Stimulated activated effector memory CD8-positive, alpha-beta T cell treated with anti-CD3 and anti-CD28 coated beads, Interleukin-12 subunit alpha, Interleukin-12 subunit beta, amount 100 ng/mL, for 72 hours (primary cell): ENCODE data around the gene RGS19.

Experiments
- ATAC-seq: fragments of 150-1000 bp; cut with Tn5 transposase; 2 replicates; pipeline ENCODE4 v1.10.0; 2021
- DNase-seq, 2 donors: peaks; one replicate each; pipeline ENCODE4 v3.0.0; 2021 to 2022; ENCODE audit warnings: low spot score in 2 of 2
- H3K27ac Mint-ChIP-seq: one replicate; pipeline ENCODE4 v1.8.0; 2022; ENCODE audit warnings: mild to moderate bottlenecking, mixed read lengths
- H3K36me3 Mint-ChIP-seq: one replicate; pipeline ENCODE4 v1.8.0; 2022; ENCODE audit warnings: mild to moderate bottlenecking, mixed read lengths
- H3K4me1 Mint-ChIP-seq: one replicate; pipeline ENCODE4 v1.8.0; 2022; ENCODE audit warnings: mixed read lengths
- H3K4me3 Mint-ChIP-seq: one replicate; pipeline ENCODE4 v1.8.0; 2022; ENCODE audit warnings: mild to moderate bottlenecking, mixed read lengths
- H3K9me3 Mint-ChIP-seq: one replicate; pipeline ENCODE4 v1.8.0; 2022; ENCODE audit warnings: mixed read lengths

RGS19 gene

DNA sequence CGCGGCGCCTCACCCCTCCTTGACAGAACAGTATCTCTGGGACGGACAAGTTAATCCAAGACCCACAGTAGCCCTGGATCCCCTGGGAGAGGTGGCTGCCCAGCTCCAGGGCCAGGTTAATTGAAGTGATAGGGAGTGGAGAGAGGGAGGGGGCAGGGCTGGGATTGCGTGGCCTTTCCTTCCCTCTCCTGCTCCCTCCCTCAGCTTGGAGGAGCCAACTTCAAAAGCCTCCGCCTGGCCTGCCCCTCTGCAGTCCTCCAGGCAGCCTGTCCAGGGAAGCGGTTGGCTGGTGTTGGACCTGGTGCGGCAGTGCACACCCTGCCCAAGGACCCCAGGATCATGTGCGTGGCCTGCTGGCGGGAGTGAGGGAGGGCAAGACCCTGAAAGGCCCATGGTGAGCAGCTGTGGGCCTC, 43.4 kb downstream of the RGS19 start, which contains the start of gene C20orf204:
Gene C20orf204, plus strand, starts transcription at position 250 of the 413 bp plus-strand sequence. Its CDS starts 142 bp downstream, at position 392.
- Mint-ChIP-seq H3K4me3 (peak within 1 kb of the TSS; percentile 67), H3K9me3 (no peaks in the 10 kb centered on the region), H3K4me1 (peaks cover 48% of the 10 kb centered on the region), H3K27ac (peak within 1 kb of the TSS; percentile 94), H3K36me3 (peaks cover 45% of the 10 kb centered on the region)
- ATAC-seq = no peak
- no peak for DNase-seq

DNA sequence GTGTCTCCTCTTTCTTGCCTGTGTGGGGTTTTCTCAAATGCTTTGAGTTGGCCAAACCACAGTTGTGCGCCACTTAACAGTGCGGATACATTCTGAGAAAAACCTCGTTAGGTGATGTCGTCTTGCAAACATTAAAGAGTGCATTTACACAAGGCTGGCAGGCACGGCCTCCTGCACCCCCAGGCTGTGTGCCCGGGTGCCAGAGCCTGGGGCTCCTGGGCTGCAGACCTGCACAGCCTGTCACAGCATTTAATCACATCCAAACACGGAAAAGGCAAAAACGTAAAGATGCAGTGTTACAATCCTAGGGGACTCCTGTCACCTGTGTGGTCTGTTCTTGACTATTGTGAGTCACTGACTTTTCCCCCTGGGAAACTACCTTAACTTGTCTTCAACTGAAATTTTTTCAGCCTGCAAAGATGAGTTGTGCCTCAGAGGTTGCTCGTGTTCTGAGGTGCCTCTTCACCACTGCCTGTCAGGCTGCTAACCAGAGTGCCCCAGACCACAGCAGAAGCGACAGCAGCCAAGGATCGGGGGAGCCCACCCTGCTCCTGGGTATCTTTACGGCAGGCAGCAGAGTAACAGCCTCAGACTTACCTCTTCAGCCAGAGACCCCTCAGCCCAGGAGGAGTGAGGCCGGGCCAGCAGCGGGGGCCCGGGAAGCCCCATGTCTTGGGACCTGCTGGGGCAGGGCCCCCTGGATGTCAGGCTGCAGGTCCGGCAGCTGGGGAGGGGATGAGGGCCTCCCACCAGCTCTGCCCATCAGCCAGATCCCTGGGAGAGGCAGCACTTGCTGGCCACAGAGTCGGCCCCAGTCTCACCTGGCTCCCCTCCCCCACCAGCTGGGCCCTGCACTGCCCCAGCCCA, 44.0 kb downstream of the RGS19 start:
- DNase-seq = peak in 1 of 2 donors; percentile 85
- peaks cover 52% of the 10 kb centered on the region for H3K36me3 Mint-ChIP-seq
- H3K9me3 Mint-ChIP-seq = no peaks in the 10 kb centered on the region
- H3K4me1 Mint-ChIP-seq = peaks cover 48% of the 10 kb centered on the region
- peak overlapping the region; percentile 67 for H3K4me3 Mint-ChIP-seq
- ATAC-seq = peak; percentile 73
- peak overlapping the region; percentile 94 for H3K27ac Mint-ChIP-seq

DNA sequence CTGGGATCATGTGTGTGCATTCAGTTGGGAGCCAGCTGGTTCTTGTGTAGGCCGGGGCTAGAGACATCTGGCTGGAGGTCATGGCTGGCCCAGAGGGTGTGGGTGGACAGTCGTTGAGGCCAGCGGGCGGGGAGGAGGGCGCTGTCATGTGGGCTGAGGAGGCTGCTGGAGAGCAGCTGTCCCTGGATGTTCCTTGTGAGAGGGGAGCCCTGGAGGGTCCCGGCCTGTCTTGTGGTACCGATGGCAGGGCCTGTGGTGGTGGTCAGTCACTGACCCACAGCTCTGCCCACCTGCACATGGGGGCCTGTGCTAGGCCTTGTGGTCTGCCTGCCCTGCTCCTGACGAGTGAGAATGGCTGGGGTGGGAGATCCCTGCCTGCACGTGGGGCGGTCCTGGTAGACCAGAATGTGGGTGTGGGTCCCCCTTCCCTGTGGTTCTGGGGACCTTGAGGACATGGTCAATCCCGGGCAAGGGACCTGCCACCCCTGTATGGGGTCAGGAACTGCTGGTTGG, 45.3 kb downstream of the RGS19 start:
- no peak for ATAC-seq
- peaks cover 48% of the 10 kb centered on the region for H3K4me1 Mint-ChIP-seq
- peak overlapping the region; percentile 94 for H3K27ac Mint-ChIP-seq

DNA sequence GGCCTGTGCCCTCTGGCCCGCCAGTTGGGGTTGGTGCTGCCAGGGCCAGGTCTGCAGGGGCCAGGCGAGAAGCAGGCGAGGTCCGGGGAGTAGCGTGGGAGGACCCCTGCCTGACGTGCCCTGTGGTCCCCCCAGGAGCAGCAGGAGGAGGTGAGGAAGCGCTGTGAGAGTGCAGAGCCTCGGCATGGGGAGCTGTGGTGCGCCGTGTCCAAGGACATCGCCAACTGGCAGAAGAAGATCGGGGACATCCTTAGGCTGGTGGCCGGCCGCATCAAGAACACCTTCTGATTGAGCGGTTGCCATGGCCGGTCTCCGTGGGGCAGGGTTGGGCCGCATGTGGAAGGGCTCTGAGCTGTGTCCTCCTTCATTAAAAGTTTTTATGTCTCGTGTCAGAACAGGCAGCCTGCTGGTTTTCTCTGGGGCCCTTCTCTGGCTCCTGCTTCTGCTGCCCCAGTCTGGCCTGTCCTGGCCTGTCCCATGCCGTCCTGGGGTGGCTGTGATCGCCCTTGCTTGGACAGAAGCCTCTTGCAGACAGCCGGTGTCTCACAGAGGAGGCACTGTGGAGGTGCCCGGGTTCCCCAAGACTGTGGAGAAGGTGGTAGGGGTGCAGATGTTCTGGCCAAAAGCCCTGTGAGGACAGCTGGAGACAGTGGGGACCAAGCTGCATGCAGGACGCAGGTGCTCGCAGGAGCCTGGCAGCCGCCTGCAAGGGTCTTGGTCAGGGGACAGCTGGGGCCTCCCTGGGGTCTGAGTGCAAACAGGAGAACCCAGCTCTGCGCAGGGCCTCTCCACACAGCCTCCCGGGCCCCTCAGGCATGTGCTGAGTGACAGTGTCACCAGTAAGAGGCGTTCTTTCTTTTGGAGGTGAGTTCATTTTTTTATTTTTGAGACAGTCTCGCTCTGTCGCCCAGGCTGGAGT, 46.4 kb downstream of the RGS19 start:
- Mint-ChIP-seq H3K27ac (peak overlapping the region; percentile 94), H3K4me3 (no peak overlapping the region), H3K36me3 (peaks cover 75% of the 10 kb centered on the region), H3K4me1 (peaks cover 48% of the 10 kb centered on the region), H3K9me3 (no peaks in the 10 kb centered on the region)
- DNase-seq (no peak), ATAC-seq (no peak)

More for the DNA sequence above, 45.3 kb downstream of the RGS19 start:
- no peak for DNase-seq
- H3K36me3 Mint-ChIP-seq = peaks cover 64% of the 10 kb centered on the region
- H3K9me3 Mint-ChIP-seq = no peaks in the 10 kb centered on the region
- peak overlapping the region; percentile 67 for H3K4me3 Mint-ChIP-seq

DNA sequence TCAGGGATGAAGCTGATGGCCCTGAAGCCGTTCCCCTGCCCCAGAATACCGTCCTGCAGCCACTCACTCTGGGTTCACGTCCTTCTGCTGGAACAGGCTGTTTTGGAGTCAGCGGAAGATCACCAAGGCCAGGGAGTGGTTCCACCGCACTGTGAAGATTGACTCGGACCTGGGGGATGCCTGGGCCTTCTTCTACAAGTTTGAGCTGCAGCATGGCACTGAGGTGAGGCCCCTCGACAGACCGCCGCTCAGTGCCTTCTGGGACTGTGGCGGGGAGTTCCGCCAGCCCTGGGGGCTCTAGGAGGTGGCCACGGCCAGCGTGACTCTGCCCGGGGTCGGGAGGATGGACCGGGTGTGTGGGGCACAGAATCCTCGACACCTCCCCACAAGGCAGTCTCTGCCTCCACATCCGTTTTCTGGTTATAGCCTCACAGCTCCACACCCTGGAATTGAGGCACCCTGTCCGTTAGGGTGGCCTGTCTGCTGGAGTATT, 47.5 kb downstream of the RGS19 start:
- H3K27ac Mint-ChIP-seq = no peak overlapping the region
- ATAC-seq (no peak), DNase-seq (no peak)

DNA sequence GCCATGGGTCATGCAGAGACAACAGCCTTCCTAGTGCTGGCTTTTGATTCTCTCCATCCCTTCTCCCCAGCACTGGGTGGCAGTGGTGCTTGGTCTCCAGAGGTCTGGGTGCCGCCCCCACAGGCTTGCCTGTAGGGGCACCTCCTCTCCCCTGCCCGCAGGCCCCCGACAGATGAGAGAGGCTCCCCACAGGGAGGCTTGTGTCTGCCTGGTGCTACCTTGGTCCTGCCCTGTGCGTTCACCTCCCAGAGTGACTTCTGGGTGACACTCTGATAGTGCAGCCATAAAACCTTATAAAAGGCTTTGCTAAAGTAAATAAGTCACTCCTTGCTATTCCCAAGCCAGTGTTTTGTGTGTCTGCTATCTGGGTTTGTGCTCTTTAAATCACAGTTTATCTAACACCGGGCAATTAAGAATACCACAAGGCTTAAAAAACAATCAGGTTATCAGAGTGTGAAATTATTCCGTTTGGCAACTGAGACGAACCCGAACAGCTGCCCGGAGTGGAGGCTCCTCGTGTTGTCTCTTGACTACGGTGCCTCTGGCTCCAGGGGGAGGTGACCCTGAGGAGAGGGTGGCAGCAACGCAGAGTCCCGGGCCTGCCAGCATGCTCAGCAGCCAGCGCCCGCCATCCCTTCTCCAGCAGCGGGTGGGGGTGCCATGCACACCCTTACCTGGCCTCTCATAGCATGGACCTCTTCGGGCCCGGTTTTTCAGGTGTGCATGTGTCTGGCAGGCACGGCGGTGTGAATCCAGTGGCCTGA, 48.8 kb downstream of the RGS19 start:
- Mint-ChIP-seq H3K4me1 (peaks cover 27% of the 10 kb centered on the region), H3K4me3 (no peak overlapping the region), H3K27ac (peak overlapping the region; percentile 56), H3K36me3 (peaks cover 94% of the 10 kb centered on the region), H3K9me3 (no peaks in the 10 kb centered on the region)
- no peak for DNase-seq
- no peak for ATAC-seq

More for the DNA sequence above, 47.5 kb downstream of the RGS19 start:
- Mint-ChIP-seq H3K4me1 (peaks cover 39% of the 10 kb centered on the region), H3K9me3 (no peaks in the 10 kb centered on the region), H3K36me3 (peaks cover 81% of the 10 kb centered on the region), H3K4me3 (no peak overlapping the region)

DNA sequence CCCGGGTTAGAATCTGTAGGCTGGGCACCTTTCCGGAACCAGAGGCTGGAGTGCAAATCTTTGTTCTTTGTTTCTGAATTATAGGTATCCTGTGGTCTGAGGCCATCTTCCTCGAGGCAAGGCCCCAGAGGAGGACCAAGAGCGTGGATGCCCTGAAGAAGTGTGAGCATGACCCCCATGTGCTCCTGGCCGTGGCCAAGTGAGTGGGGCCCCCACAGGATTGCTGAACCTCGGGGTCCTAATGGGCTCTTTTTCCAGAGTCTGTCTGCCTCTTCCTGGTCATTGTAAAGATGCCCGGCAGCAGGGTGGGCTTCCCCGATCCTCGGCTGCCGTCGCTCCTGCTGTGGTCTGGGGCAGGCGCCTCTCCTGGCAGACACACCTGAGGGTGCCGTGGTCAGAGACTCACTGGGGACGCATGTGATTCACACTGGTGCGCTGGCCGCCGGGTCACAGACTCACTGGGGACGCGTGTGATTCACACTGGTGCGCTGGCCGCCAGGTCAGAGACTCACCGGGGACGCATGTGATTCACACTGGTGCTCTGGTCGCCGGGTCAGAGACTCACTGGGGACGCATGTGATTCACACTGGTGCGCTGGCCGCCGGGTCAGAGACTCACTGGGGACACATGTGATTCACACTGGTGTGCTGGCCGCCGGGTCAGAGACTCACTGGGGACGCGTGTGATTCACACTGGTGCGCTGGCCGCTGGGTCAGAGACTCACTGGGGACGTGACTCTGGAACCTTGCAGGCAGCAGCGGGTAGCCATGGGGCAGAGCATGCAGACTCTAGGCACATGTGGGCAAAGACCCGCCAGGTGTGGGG, 49.8 kb downstream of the RGS19 start:
- Mint-ChIP-seq H3K9me3 (no peaks in the 10 kb centered on the region), H3K36me3 (peaks cover 96% of the 10 kb centered on the region), H3K4me1 (peaks cover 16% of the 10 kb centered on the region), H3K4me3 (no peak overlapping the region), H3K27ac (peak overlapping the region; percentile 56)
- no peak for DNase-seq
- ATAC-seq = no peak

DNA sequence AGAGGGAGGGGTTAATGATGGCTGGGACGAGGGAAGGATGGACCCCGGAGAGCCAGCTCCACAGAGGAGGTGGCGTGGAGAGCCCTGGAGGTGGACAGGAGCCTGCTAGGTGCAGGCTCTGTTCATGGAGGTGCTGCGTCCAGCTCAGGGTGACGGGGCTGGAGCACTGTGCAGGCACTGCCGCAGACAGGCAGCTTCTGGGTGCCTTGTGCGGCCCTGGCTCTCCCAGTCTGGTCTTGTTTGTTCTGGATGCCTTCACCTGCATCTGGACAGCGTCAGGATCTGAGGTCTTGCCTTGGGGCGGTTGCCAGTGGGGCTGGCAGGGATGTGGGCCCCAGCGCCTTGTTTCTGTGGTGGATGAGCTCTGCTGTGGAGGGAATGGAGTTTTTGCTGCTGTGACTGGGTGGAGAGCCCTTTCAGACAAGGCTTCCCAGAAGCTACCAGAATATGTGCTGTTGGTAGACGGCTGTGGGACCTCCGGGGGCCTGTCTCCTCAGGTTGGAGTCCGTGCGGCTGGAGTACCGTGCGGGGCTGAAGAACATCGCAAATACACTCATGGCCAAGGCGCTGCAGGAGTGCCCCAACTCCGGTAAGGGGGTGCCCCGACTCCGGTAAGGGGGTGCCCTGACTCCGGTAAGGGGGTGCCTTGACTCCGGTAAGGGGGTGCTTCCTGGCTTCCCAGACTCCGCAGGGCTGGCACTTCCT, 51.2 kb downstream of the RGS19 start:
- no peak for ATAC-seq
- DNase-seq = no peak
- H3K27ac Mint-ChIP-seq = peak overlapping the region; percentile 77
- H3K4me1 Mint-ChIP-seq = peaks cover 6% of the 10 kb centered on the region
- H3K9me3 Mint-ChIP-seq = no peaks in the 10 kb centered on the region
- H3K36me3 Mint-ChIP-seq = peaks cover 98% of the 10 kb centered on the region
- no peak overlapping the region for H3K4me3 Mint-ChIP-seq

DNA sequence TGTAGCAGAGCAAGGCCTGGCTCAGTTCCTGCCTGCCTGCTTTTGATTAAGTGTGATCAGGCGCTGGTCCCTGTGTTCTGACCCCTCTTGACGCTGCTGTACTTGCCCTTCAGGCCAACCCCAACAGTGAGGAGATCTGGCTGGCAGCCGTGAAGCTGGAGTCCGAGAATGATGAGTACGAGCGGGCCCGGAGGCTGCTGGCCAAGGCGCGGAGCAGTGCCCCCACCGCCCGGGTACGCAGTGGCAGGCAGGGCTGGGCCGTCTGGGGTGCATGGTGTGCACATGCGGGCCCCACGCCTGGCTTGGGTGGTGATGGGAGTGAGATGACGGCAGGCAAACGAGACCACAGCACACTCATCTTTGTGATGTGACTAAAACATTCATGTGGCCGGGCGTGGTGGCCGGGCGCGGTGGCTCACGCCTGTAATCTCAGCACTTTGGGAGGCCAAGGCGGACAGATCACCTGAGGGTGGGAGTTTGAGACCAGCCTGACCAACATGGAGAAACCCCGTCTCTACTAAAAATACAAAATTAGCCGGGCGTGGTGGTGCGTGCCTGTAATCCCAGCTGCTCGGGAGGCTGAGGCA, 53.4 kb downstream of the RGS19 start:
- ATAC-seq = no peak

DNA sequence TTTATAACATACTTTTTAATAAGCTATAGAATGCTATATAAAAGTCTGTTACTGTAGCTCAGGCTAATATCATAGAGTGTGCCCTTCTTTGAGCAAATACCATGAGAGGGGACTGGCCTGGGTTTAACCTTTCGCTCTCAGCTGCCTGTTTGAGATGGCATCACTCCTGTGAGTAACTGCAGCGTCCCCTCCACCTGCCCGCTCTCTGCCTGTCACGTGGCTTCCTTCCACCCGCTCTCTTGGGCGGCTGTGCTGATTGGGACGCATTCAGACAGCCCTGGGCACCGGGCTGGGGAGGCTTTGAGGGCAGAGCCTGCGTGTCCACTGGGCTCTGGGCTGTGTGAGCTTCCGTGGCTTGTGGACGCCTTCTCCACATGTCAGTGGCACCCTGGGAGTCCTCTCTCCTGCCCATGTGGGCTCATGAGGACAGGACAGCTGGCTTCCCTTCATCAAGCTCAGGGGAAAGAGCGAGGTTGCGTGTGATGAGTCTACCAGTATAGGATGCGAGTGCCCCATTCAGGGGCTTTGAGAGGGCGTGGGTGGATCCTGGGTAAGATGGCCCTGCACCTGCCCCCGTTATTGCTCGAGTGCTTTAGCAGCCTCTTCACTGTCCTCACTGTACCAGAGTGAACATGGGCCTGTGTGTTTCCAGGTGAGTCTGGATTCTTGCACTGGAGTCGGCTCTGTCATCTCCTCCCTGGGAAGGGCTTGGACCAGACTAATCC, 54.1 kb downstream of the RGS19 start:
- H3K36me3 Mint-ChIP-seq = peaks cover 95% of the 10 kb centered on the region
- ATAC-seq (no peak), DNase-seq (no peak)
- no peak overlapping the region for H3K4me3 Mint-ChIP-seq
- H3K27ac Mint-ChIP-seq = no peak overlapping the region
- no peaks in the 10 kb centered on the region for H3K4me1 Mint-ChIP-seq
- H3K9me3 Mint-ChIP-seq = no peaks in the 10 kb centered on the region

More for the DNA sequence above, 53.4 kb downstream of the RGS19 start:
- H3K4me1 Mint-ChIP-seq = no peaks in the 10 kb centered on the region
- no peaks in the 10 kb centered on the region for H3K9me3 Mint-ChIP-seq
- H3K36me3 Mint-ChIP-seq = peaks cover 95% of the 10 kb centered on the region
- no peak overlapping the region for H3K27ac Mint-ChIP-seq
- no peak overlapping the region for H3K4me3 Mint-ChIP-seq
- no peak for DNase-seq

DNA sequence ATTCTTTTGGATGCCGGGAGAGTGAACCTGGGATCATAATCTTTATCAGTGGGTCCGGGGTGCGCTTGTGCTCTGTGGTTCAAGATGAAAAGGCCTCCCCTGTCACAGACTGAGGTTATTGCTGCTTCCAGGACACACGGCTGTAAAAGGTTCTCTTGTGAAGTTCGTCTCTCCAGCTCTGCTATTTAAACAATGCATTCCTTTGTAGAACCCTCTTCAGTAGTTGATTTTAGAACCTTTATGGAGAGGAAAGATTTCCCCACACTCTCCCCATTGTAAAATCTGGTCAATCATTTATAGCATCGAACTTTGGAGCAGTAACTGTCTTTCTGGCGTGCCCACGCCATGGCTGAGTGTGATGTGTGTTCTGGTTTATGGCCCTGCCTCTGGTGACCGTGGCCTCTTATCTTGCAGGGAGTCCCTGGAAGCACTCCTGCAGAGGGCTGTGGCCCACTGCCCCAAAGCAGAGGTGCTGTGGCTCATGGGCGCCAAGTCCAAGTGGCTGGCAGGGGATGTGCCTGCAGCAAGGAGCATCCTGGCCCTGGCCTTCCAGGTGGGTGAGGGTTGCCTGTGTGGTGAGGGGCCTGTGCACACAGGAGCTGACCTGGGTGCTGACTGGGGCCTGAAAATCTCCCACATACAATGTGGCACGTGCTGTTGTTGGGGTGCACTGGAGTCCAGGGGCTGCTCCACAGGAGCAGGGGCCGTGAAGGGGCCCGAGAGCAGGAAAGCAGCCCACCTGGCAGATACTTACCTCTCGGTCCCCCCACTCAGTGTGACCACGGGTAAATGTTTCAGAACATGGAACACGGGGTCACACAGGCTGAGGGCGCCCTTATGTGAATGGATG, 55.0 kb downstream of the RGS19 start:
- Mint-ChIP-seq H3K27ac (no peak overlapping the region), H3K4me3 (no peak overlapping the region), H3K4me1 (no peaks in the 10 kb centered on the region), H3K36me3 (peaks cover 95% of the 10 kb centered on the region), H3K9me3 (no peaks in the 10 kb centered on the region)
- no peak for DNase-seq
- ATAC-seq = no peak
